ENCODE data around the gene DPP4.
"Not testable (repeated sequence)": the region's sequence is repeated elsewhere in the genome, so short reads cannot be mapped to it uniquely, and the experiment has no call there.

DPP4 gene

GRCh38 chr2:162057426-162057825 lies 16.6 kb downstream of the DPP4 start:
- DNase-seq (ENCODE audit: low read depth in 2 of 2), result no peak

GRCh38 chr2:162056796-162057399 lies 17.1 kb downstream of the DPP4 start:
- no peak for DNase-seq (ENCODE audit: low read depth in 2 of 2)

- no peak for DNase-seq (ENCODE audit: low read depth in 2 of 2)
Measured at GRCh38 chr2:162053808-162054155, 20.2 kb downstream of the DPP4 start.

DNA sequence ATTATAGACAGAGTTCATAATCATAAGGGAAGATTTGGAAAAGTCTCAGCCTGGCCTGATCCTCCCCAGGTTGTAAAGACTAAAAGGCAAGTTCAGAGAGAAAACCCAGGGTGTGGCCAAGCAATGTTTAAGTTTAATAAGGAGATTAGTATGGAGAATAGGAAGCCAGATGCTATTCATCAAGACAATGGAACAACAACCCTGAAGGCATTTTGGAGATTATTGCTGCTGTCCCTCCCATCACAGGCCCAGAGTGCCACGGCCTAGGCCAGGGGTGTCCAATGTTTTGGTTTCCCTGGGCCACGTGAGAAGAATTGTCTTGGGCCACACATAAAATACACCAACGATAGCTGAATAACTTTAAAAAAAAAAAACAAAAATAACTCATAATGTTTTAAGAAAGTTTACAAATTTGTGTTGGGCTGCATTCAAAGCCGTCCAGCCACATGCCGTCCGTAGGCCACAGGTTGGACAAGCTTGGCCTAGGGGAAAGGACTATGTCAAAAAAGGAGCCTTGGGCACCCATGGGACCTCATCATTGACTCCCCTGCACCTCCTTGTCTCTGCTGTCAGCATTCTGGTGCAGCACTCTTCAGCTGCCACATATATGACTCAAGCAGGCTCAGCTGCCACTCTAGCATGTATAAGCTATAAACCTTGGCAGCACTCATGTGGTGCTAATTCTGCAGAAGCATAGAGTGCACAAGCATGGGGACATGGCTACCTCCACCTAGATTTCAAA lies 20.8 kb downstream of the DPP4 start:
- DNase-seq (ENCODE audit: low read depth in 2 of 2), result no peak

DNA sequence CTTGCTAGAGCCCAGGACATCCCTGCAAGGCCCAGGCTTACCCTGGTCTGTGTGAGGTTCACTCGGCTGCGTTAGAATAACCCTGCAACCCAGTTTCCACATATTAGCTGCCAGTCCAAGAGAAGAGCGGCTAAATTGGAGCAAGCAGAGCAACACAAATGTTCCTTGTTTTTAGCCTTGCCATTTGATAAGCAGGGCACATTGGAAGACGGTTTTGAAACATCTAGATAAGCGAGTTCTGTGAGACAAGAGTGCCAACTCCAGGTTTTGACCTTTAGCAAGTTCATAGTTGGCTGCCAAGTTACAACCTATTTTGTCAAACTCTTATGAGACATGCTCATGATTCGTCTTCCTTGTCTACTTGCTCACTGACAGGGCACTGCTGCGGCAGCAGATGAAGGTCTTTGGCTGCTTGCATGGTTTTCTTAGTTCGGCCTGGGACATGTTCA lies 23.5 kb downstream of the DPP4 start:
- DNase-seq (ENCODE audit: low read depth in 2 of 2), result no peak

DNA sequence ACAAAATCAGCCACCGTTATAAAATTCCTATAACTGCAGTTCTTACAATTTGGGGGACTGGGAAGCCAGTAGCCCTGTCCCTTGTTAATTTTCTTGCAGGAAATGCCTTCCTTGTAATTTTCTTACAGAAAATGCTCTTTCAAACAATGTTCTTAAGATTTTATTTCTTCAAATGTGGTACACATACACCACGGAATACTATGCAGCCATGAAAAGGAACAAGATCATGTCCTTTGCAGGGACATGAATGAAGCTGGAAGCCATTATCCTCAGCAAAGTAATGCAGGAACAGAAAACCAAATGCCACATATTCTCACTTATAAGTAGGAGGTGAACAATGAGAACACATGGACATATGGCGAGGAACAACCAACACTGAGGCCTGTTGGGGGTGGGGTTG lies 24.9 kb downstream of the DPP4 start:
- not testable (repeated sequence) for DNase-seq (ENCODE audit: low read depth in 2 of 2)

- DNase-seq (ENCODE audit: low read depth in 2 of 2), result no peak
Measured at GRCh38 chr2:162044586-162044985, 29.4 kb downstream of the DPP4 start.

- DNase-seq (ENCODE audit: low read depth in 2 of 2), result no peak
Measured at GRCh38 chr2:162043132-162043531, 30.9 kb downstream of the DPP4 start.

- DNase-seq (ENCODE audit: low read depth in 2 of 2), result no peak
Measured at GRCh38 chr2:162041485-162041884, 32.5 kb downstream of the DPP4 start.

- no peak for DNase-seq (ENCODE audit: low read depth in 2 of 2)
Measured at GRCh38 chr2:162038725-162039124, 35.3 kb downstream of the DPP4 start.

DNA sequence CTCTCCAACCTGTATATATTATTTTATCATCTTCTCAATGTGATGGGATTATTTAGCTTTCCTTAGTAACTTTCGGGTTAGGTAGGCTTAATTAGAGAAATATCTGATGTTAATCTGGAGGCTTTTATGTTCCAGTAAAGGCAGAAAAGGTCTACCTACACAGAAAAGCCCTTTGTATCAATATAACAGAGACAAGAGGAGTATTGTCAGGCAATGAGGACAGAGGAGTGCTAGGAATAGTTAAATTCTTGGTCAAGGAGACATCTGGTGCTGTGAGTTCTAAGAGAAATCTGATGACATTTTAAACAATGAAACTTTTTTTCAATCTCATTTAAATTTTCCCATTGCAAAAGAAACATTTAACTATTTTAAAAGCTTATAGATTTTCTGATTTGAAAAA lies 36.1 kb downstream of the DPP4 start:
- DNase-seq (ENCODE audit: low read depth in 2 of 2), result no peak

DNA sequence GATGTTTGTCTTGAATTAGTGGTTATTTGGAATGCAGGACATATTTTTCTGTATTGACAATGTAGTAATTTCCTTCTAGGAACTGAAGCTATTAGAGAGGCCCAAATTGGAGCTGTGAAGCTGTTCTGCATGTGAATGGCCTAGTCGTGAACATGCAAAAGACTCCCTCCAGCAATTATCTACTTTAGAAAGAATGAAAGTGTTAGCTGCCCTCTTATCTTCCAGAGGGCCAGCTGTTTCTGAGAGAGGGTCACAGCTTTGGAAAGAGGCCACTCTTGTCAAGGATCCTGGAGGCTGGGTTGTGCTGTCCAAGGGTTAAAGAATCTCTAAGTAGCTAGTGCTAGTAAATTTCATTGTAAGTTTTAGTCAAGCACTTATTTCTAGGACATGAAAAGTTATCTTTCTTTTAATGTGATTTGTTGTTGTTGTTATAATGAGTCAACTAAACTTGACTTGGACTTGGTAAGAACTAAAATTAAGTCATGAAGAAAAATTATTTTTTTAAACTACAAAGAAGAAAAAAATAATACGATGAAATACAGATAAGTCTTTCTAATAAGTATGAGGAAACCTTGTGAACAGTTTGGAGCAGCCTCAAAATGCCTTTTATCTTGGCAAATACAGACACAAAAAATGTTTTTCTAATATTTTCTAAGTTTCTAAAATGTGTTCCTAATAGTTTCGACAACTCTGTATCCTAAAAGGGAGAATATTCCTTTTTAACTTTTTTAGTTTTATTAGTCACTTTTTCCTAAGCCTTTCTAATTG lies 36.8 kb downstream of the DPP4 start:
- no peak for DNase-seq (ENCODE audit: low read depth in 2 of 2)

GRCh38 chr2:162035981-162036380 lies 38.0 kb downstream of the DPP4 start:
- no peak for DNase-seq (ENCODE audit: low read depth in 2 of 2)

DNA sequence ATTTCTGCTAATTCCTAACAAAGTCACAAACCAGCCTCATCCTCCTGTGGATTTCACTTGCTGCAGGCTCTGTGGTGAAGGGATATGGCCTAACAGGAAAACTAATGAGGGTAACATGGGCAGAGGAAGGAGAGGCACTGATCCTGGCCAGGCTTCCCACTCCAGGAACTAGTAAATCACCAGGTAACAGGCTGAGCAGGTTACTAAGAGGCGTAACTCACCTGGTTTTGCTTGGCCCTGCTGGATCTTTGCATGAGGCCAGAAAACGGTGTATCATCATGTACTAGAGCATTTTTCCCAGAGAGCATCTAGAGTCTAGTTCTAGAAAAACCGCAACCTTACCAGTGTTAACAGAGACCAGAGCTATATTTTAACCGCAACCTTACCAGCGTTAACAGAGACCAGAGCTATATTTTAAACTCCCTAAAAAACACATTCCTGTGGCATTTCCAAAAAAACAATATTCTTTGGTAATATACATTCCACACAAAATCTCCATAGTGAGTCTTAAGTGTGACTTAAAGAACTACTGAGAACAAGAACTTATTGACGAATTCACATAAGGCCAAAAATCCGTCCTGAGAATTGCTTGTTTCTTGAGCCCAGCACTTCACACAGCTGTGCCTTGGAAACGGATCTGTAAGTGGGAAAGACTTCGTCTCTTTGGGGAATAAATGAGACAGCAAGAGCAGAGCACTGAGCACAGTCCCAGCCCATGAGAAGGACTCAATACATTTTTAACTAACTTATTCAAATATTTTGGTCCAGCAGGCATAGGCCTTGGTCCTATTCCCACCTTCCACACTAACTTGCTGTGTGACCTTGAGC lies 43.4 kb downstream of the DPP4 start:
- no peak for DNase-seq (ENCODE audit: low read depth in 2 of 2)

GRCh38 chr2:162029287-162029901 lies 44.6 kb downstream of the DPP4 start:
- no peak for DNase-seq (ENCODE audit: low read depth in 2 of 2)

GRCh38 chr2:162028511-162028910 lies 45.5 kb downstream of the DPP4 start:
- no peak for DNase-seq (ENCODE audit: low read depth in 2 of 2)

DNA sequence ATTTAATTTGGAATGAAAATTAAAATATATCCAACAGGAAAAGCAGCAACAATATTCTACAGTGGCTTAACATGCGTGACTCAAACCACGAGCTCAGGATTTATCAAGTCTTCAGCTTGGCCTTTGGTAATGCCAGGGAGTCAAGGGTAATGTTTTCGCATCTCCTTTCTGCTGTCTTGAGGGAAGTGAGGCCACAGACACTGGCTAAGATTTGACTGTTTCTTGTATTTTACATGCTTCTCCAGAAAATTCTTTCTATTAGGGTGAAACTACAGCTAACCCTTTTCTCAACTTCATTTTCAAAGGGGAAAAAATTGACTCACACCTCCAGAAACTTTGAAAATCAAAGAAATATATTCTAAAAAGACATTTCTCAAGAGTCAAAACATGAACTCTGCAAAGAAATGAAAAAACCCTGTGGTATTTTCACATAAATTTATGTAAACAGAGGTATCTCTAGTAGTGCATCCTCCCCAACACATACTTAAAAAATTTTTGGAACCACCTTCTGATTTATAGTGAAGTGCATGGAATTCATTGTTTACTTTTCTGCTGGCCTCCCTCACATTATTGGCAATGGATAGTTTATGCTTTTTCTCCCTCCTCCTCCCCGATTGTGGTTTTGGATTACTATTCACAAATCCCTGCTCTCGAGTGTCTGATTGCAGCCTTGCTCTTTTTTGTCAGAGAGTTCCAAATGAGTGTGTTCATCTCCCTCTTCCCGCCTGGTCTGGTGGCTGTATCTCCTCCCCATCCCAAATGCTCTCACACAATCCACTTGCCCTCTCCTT lies 48.7 kb downstream of the DPP4 start:
- DNase-seq (ENCODE audit: low read depth in 2 of 2), result peak; percentile 63 to 67

DNA sequence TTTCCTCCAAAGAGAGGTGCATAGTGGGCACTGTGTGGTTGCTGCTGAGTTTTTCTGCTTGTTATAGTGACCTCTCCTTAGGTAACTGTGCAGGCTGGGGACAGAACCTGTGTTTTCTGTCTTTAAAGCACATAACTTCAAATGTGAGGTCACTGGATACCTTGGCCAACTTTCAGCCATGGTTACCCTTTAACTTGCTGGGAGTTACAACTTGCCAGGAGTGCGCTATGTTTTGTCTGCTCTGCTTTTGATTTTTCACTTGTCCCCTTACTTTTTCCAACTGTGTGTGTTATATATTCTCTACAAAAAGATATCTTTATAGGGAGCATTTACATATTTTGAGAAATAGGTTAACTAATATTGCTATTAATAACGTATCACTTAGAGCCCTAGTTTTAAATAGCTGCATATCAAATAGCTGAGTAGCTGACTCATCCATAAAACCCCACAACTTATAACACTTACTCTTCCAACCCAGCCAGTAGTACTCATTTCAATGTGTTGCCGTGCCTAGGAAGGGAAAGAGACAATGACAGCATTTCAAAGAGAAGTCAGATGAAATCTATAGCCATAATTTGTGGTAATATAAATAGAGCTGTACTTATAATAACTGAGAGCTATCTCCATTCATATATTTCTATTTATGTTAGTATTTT lies 51.6 kb downstream of the DPP4 start:
- DNase-seq (ENCODE audit: low read depth in 2 of 2), result no peak

- no peak for DNase-seq (ENCODE audit: low read depth in 2 of 2)
Measured at GRCh38 chr2:162021516-162022058, 52.4 kb downstream of the DPP4 start.

DNA sequence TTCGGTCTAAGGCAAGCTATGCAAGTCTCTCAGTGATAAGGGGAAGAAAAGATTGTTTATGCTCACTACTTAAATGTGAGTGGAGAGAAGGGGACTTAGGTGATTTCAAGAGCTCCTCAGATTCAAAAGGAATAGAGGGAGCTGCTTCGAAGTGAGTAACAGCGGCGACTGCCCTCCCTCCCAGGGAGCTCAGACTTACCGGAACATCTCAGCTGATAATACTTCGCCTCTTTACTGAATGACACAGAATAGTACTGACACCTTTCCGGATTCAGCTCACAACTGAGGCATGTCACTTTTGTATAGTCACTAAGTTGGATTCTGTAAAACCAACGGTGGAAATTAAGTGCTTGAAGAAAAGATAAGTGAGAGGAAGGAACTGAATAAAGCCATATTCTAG lies 55.5 kb downstream of the DPP4 start:
- no peak for DNase-seq (ENCODE audit: low read depth in 2 of 2)

Data from fibroblast of skin of left biceps (primary cell).